HEK293 (cell line): Measurements from ENCODE around the gene NYNRIN.

Source experiments
- CTCF ChIA-PET: fragments of 350-600 bp; formaldehyde crosslinking; extraction: SDS; loops from one replicate; lab custom pipeline; 2021; ENCODE audit warnings: antibody characterized with exemption; lab: Yijun Ruan, JAX
- POLR2A ChIA-PET: fragments of 300-600 bp; formaldehyde crosslinking; extraction: SDS; loops from one replicate; lab custom pipeline; 2020; ENCODE audit warnings: antibody characterized with exemption, inconsistent platforms; lab: Yijun Ruan, JAX
- H3K27ac ChIP-seq: fragments of 200-500 bp; sonication (Bioruptor generic); 2 replicates; pipeline ENCODE4 v1.5.1; 2014; ENCODE audit warnings: low read depth, low read length, control low read depth, inconsistent platforms; ENCODE audit errors: extremely low read depth
- H3K36me3 ChIP-seq, 2 experiments: fragments of 200-500 bp in 1 of 2; sonication (Bioruptor generic) in 1 of 2; 1 replicate in 1 of 2; 2 replicates in 1 of 2; pipeline ENCODE4 v1.5.1; 2014 to 2017; ENCODE audit warnings: inconsistent platforms in 2 of 2, low read length in 2 of 2; ENCODE audit not compliant: control insufficient read depth in 2 of 2, insufficient read depth in 1 of 2
- H3K4me1 ChIP-seq: fragments of 200-500 bp; sonication (Bioruptor generic); 2 replicates; pipeline ENCODE4 v1.5.1; 2014; ENCODE audit warnings: mild to moderate bottlenecking, low read length, inconsistent platforms; ENCODE audit not compliant: control insufficient read depth, insufficient read depth
- H3K4me3 ChIP-seq: 2 replicates; pipeline ENCODE4 v1.5.1; 2011; ENCODE audit warnings: low read depth, mild to moderate bottlenecking, control low read depth, low read length, moderate library complexity
- H3K9me3 ChIP-seq: fragments of 200-500 bp; sonication (Bioruptor generic); 2 replicates; pipeline ENCODE4 v1.5.1; 2014; ENCODE audit warnings: low read depth, low read length, inconsistent platforms; ENCODE audit not compliant: control insufficient read depth, insufficient read depth
- KLF16 ChIP-seq: fragments of 450-650 bp; formaldehyde crosslinking; IDR thresholded peaks from 2 replicates; pipeline ENCODE4 v1.5.1; 2017; ENCODE audit warnings: missing biosample characterization, missing genetic modification characterization
- KLF8 ChIP-seq: fragments of 450-650 bp; formaldehyde crosslinking; IDR thresholded peaks from 2 replicates; pipeline ENCODE4 v1.5.1; 2016; ENCODE audit warnings: missing biosample characterization, missing genetic modification characterization
- SCRT1 ChIP-seq: fragments of 450-650 bp; formaldehyde crosslinking; IDR thresholded peaks from 2 replicates; pipeline ENCODE4 v1.5.1; 2016; ENCODE audit warnings: missing biosample characterization, missing genetic modification characterization, borderline replicate concordance
- SP2 ChIP-seq: fragments of 450-650 bp; formaldehyde crosslinking; IDR thresholded peaks from 2 replicates; pipeline ENCODE4 v1.5.1; 2016; ENCODE audit warnings: missing biosample characterization, missing genetic modification characterization
- ZBTB8A ChIP-seq: fragments of 450-650 bp; formaldehyde crosslinking; IDR thresholded peaks from 2 replicates; pipeline ENCODE4 v1.5.1; 2016; ENCODE audit warnings: missing biosample characterization, missing genetic modification characterization
- ZNF140 ChIP-seq: fragments of 450-650 bp; formaldehyde crosslinking; IDR thresholded peaks from 2 replicates; pipeline ENCODE4 v1.5.1; 2016; ENCODE audit warnings: missing biosample characterization, missing genetic modification characterization
- ZNF221 ChIP-seq: fragments of 450-650 bp; formaldehyde crosslinking; IDR thresholded peaks from 2 replicates; pipeline ENCODE4 v1.5.1; 2017; ENCODE audit warnings: missing biosample characterization, missing genetic modification characterization, borderline replicate concordance
- ZNF623 ChIP-seq: fragments of 450-650 bp; formaldehyde crosslinking; IDR thresholded peaks from 2 replicates; pipeline ENCODE4 v1.5.1; 2016; ENCODE audit warnings: missing biosample characterization, missing genetic modification characterization
- ZNF624 ChIP-seq: fragments of 450-650 bp; formaldehyde crosslinking; IDR thresholded peaks from 2 replicates; pipeline ENCODE4 v1.5.1; 2017; ENCODE audit warnings: missing biosample characterization, missing genetic modification characterization
- ZNF629 ChIP-seq: fragments of 450-650 bp; formaldehyde crosslinking; IDR thresholded peaks from 2 replicates; pipeline ENCODE4 v1.5.1; 2017; ENCODE audit warnings: missing biosample characterization, missing genetic modification characterization
- ZNF837 ChIP-seq: fragments of 450-650 bp; formaldehyde crosslinking; IDR thresholded peaks from 2 replicates; pipeline ENCODE4 v1.5.1; 2016; ENCODE audit warnings: missing biosample characterization, missing genetic modification characterization
- TF ChIP-seq, protein P1 (sequence below): fragments of 450-650 bp; formaldehyde crosslinking; IDR thresholded peaks from 2 replicates; pipeline ENCODE4 v1.5.1; 2016; ENCODE audit warnings: missing biosample characterization, missing genetic modification characterization
- TF ChIP-seq, protein P2 (sequence below): fragments of 450-650 bp; formaldehyde crosslinking; conservative IDR thresholded peaks from 2 replicates; pipeline ENCODE4 v1.5.1; 2016; ENCODE audit warnings: low read depth, missing biosample characterization, missing genetic modification characterization
- TF ChIP-seq, protein P3 (sequence below): fragments of 450-650 bp; IDR thresholded peaks from 2 replicates; pipeline ENCODE4 v1.5.1; 2018; ENCODE audit warnings: missing biosample characterization, mild to moderate bottlenecking, missing genetic modification characterization
- TF ChIP-seq, protein P4 (sequence below): fragments of 450-650 bp; formaldehyde crosslinking; IDR thresholded peaks from 2 replicates; pipeline ENCODE4 v1.5.1; 2016; ENCODE audit warnings: missing biosample characterization, missing genetic modification characterization, low read depth

The NYNRIN gene

DNA sequence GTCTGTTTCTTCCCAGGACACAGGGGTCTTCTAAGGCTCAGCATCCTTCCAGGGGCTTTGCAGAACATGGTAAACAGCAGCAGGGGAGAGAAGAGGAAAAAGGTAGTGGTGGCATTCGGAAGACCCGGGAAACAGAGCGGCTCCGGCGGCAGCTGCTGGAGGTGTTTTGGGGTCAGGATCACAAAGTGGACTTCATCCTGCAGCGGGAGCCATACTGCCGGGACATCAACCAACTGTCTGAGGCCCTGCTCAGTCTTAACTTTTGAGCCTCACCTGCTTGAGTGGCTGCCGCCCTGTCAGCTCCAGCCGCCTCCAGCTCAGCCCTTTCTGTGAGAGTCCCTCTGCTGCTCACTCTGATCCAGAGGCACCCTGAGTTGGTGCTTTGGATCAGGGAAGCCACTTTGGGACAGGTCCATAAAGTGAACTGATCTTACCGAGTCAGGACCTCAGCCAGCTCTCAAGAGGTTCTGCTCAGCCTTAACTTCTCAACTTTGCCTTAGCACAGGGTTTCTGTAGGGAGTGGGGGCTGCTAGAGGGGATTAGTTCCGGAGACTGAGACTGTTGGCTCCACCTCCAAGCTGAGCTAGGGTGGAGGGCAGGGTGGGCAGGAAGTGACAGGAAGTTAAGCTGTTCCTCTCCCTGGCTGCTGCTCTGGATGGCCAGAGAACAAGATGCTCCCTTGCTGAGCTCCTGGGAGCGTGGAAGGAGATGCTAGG, 38.4 kb downstream of the NYNRIN start:
- Histone ChIP-seq H3K4me1 (peaks cover 8% of the 10 kb centered on the region), H3K4me3 (no peak overlapping the region), H3K27ac (no peak overlapping the region), H3K36me3 (peaks cover 5 to 91% of the 10 kb centered on the region in 2 experiments), H3K9me3 (no peaks in the 10 kb centered on the region)
- TF ChIP-seq ZNF623 (tag by site-specific recombination), result no peak
- ChIA-PET POLR2A (interaction anchor here (0.9 to 2.9 kb wide), 9 partner anchors 59 to 194 kb away, joined by 3 to 11 read pairs (median 4); partner anchors contain the start of gene TINF2), CTCF (interaction anchor here (0.5 to 13.9 kb wide), 26 partner anchors 10 to 1517 kb away, joined by 3 to 468 read pairs (median 4); partner anchors contain the start of genes ADCY4, CIDEB, DHRS1 and EMC9)

DNA sequence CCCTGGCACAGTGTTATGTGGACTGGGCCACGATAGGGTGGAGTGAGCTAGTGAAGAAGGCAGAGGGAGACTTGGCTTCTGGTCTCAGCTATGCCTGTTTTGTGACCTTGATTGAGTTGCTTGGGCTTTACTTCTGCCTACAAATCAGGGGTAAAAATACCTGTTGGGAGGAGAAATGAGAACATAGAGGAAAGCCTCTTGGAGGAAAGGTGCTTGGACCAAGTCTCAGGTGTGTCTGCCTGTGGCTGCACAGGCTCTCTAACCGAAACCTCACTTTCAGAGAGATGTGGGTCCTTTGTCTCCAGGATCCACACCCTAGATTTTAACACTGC, 38.9 kb downstream of the NYNRIN start:
- TF ChIP-seq ZNF624 (tag by site-specific recombination), result no peak
- TF ChIP-seq, protein P1, sequence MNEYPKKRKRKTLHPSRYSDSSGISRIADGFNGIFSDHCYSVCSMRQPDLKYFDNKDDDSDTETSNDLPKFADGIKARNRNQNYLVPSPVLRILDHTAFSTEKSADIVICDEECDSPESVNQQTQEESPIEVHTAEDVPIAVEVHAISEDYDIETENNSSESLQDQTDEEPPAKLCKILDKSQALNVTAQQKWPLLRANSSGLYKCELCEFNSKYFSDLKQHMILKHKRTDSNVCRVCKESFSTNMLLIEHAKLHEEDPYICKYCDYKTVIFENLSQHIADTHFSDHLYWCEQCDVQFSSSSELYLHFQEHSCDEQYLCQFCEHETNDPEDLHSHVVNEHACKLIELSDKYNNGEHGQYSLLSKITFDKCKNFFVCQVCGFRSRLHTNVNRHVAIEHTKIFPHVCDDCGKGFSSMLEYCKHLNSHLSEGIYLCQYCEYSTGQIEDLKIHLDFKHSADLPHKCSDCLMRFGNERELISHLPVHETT, result no peak
- TF ChIP-seq KLF8 (tag by site-specific recombination), result no peak
- TF ChIP-seq SP2 (tag by site-specific recombination), result no peak
- TF ChIP-seq, protein P2, sequence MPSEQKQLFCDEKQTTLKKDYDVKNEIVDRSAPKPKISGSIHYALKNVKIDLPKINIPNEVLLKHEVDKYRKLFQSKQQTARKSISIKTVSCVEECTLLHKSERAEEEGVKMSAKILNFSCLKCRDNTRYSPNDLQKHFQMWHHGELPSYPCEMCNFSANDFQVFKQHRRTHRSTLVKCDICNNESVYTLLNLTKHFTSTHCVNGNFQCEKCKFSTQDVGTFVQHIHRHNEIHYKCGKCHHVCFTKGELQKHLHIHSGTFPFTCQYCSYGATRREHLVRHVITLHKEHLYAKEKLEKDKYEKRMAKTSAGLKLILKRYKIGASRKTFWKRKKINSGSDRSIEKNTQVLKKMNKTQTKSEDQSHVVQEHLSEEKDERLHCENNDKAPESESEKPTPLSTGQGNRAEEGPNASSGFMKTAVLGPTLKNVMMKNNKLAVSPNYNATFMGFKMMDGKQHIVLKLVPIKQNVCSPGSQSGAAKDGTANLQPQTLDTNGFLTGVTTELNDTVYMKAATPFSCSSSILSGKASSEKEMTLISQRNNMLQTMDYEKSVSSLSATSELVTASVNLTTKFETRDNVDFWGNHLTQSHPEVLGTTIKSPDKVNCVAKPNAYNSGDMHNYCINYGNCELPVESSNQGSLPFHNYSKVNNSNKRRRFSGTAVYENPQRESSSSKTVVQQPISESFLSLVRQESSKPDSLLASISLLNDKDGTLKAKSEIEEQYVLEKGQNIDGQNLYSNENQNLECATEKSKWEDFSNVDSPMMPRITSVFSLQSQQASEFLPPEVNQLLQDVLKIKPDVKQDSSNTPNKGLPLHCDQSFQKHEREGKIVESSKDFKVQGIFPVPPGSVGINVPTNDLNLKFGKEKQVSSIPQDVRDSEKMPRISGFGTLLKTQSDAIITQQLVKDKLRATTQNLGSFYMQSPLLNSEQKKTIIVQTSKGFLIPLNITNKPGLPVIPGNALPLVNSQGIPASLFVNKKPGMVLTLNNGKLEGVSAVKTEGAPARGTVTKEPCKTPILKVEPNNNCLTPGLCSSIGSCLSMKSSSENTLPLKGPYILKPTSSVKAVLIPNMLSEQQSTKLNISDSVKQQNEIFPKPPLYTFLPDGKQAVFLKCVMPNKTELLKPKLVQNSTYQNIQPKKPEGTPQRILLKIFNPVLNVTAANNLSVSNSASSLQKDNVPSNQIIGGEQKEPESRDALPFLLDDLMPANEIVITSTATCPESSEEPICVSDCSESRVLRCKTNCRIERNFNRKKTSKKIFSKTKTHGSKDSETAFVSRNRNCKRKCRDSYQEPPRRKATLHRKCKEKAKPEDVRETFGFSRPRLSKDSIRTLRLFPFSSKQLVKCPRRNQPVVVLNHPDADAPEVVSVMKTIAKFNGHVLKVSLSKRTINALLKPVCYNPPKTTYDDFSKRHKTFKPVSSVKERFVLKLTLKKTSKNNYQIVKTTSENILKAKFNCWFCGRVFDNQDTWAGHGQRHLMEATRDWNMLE (tag by site-specific recombination), result no peak
- TF ChIP-seq, protein P3, sequence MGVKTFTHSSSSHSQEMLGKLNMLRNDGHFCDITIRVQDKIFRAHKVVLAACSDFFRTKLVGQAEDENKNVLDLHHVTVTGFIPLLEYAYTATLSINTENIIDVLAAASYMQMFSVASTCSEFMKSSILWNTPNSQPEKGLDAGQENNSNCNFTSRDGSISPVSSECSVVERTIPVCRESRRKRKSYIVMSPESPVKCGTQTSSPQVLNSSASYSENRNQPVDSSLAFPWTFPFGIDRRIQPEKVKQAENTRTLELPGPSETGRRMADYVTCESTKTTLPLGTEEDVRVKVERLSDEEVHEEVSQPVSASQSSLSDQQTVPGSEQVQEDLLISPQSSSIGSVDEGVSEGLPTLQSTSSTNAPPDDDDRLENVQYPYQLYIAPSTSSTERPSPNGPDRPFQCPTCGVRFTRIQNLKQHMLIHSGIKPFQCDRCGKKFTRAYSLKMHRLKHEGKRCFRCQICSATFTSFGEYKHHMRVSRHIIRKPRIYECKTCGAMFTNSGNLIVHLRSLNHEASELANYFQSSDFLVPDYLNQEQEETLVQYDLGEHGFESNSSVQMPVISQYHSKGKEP (tag by site-specific recombination), result no peak
- H3K36me3 ChIP-seq, result peaks cover 5 to 86% of the 10 kb centered on the region in 2 experiments
- H3K4me1 ChIP-seq, result peaks cover 8% of the 10 kb centered on the region
- ChIA-PET CTCF (interaction anchor here (0.7 to 13.9 kb wide), 13 partner anchors 11 to 379 kb away, joined by 3 to 468 read pairs (median 6); partner anchors contain the start of genes ADCY4, CIDEB, DHRS1 and NOP9), POLR2A (interaction anchor here (0.9 to 2.6 kb wide), 5 partner anchors 72 to 195 kb away, joined by 3 to 11 read pairs (median 4); partner anchors contain the start of gene TINF2)
- no peak overlapping the region for H3K4me3 ChIP-seq
- no peaks in the 10 kb centered on the region for H3K9me3 ChIP-seq
- no peak overlapping the region for H3K27ac ChIP-seq

DNA sequence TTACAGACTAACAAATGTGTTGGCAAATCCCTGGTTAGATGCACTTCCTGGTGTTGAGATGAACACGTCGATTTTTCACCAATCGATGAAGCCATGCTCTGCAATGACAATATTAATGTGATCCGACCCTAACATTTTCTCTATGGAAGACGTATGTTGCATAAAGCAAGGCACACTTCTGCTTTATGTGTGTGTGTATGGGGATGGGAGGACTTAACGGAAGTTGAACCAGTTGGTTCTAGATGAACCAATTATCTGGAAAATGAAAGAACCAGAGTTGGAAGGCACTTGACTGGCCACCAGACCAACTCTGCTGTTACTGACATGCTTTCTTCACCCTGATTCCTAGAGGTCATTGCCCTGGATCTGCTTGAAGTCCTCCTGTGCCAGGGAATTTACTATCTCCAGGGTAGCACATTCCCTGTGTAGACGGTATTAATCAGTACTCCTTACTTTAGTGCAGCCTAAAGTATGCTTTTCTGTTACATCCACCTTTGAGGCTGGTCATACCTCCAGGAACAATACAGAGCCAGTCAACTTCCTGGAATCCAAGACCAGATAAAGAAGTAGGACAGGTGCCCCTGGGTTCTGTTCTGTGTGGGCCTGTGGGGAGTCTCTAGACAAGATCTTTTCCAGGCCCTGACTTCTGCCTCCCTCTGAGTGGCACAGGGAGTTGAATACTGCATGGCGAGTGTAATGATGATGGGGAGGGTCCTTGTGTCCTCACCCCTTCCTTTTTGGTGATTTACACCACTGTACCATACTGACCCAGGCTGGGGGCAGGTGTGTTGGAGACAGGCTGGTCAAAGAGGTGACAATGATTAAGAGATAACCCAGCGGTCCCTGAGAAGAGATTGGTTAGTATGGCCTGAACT, 39.7 kb downstream of the NYNRIN start:
- Histone ChIP-seq H3K36me3 (peaks cover 5 to 78% of the 10 kb centered on the region in 2 experiments), H3K9me3 (no peaks in the 10 kb centered on the region), H3K4me3 (no peak overlapping the region), H3K4me1 (peaks cover 8% of the 10 kb centered on the region), H3K27ac (no peak overlapping the region)
- ChIA-PET CTCF (interaction anchor here (0.6 to 13.9 kb wide), 4 partner anchors 72 to 330 kb away, joined by 3 to 468 read pairs (median 4); partner anchors contain the start of genes ADCY4, DHRS1 and NOP9), POLR2A (interaction anchor here (1.1 to 2.6 kb wide), 3 partner anchors 105 to 196 kb away, joined by 4 to 11 read pairs (median 5); partner anchors contain the start of gene TINF2)
- no peak for TF ChIP-seq ZBTB8A (tag by site-specific recombination)
- no peak for TF ChIP-seq ZNF140 (tag by site-specific recombination)
- TF ChIP-seq SCRT1 (tag by site-specific recombination), result no peak
- TF ChIP-seq KLF16 (tag by site-specific recombination), result no peak
- no peak for TF ChIP-seq ZNF221 (tag by site-specific recombination)
- no peak for TF ChIP-seq ZNF629
- no peak for TF ChIP-seq ZNF837 (tag by site-specific recombination)
- TF ChIP-seq, protein P4, sequence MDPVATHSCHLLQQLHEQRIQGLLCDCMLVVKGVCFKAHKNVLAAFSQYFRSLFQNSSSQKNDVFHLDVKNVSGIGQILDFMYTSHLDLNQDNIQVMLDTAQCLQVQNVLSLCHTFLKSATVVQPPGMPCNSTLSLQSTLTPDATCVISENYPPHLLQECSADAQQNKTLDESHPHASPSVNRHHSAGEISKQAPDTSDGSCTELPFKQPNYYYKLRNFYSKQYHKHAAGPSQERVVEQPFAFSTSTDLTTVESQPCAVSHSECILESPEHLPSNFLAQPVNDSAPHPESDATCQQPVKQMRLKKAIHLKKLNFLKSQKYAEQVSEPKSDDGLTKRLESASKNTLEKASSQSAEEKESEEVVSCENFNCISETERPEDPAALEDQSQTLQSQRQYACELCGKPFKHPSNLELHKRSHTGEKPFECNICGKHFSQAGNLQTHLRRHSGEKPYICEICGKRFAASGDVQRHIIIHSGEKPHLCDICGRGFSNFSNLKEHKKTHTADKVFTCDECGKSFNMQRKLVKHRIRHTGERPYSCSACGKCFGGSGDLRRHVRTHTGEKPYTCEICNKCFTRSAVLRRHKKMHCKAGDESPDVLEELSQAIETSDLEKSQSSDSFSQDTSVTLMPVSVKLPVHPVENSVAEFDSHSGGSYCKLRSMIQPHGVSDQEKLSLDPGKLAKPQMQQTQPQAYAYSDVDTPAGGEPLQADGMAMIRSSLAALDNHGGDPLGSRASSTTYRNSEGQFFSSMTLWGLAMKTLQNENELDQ (tag by site-specific recombination), result no peak
